HepG2 (cell line): ENCODE data around the gene PRSS33. TPM values are rescaled to one million over a fixed set of nuclear protein-coding genes. Genes with fewer than 3 reads are reported as not detected.

Source experiments
- ATAC-seq: fragments of 200-7000 bp; cut with Tn5 transposase; 3 replicates; pipeline ENCODE4 v1.9.1; 2020; ENCODE audit warnings: mild to moderate bottlenecking, moderate library complexity
- BruUV-seq: library from RNA; stranded (reverse); fragments of 400-500 nt; replicated peaks from 2 replicates; lab custom pipeline; 2021; lab: Mats Ljungman, UMichigan
- CTCF ChIA-PET: fragments of 300-600 bp; formaldehyde crosslinking; extraction: SDS; loops from one replicate; lab custom pipeline; 2021; ENCODE audit warnings: low total read pairs, inconsistent platforms, low intra/inter-chr PET ratio; lab: Yijun Ruan, JAX
- POLR2A ChIA-PET: fragments of 350-600 bp; sonication (Branson Sonifier 250); formaldehyde crosslinking; loops from one replicate; lab custom pipeline; 2020; ENCODE audit warnings: antibody characterized with exemption, inconsistent platforms; lab: Yijun Ruan, JAX
- DNase-seq: peaks from one replicate; pipeline ENCODE4 v3.0.0-alpha.2; 2015; ENCODE audit warnings: low spot score
- FAIRE-seq: peaks from 3 replicates; lab custom pipeline; 2011; peaks lifted over from hg19 to GRCh38; lab: Jason Lieb, UNC
- H2AFZ ChIP-seq: one replicate; pipeline ENCODE4 v1.6.1; 2011; ENCODE audit warnings: low read length, inconsistent platforms
- H3K27ac ChIP-seq: fragments of 300-600 bp; 3 replicates; pipeline ENCODE4 v1.8.0; 2011; ENCODE audit warnings: mixed run types, mild to moderate bottlenecking, mixed read lengths, low read length, inconsistent platforms; ENCODE audit not compliant: insufficient read depth; ENCODE audit errors: extremely low read length
- H3K27me3 ChIP-seq, 2 experiments: fragments of 200-600 bp in 1 of 2; 2 replicates in 1 of 2; 3 replicates in 1 of 2; pipeline versions ENCODE4 v1.6.0 to v1.8.0; 2011; ENCODE audit warnings: low read length in 2 of 2, mild to moderate bottlenecking in 2 of 2, moderate library complexity in 2 of 2, inconsistent platforms in 1 of 2; ENCODE audit not compliant: insufficient read depth in 2 of 2, control insufficient read depth in 1 of 2
- H3K36me3 ChIP-seq, 2 experiments: fragments of 200-600 bp in 1 of 2; replicated peaks in 1 of 2; 2 replicates in 1 of 2; 3 replicates in 1 of 2; pipeline versions ENCODE4 v1.5.1 to v1.8.0; 2011; ENCODE audit warnings: low read length in 2 of 2, inconsistent platforms in 1 of 2; ENCODE audit not compliant: insufficient read depth in 2 of 2, control insufficient read depth in 1 of 2
- H3K4me1 ChIP-seq: 2 replicates; pipeline ENCODE4 v1.5.1; 2012; ENCODE audit warnings: low read length, inconsistent platforms; ENCODE audit not compliant: insufficient read depth
- H3K4me2 ChIP-seq: 2 replicates; pipeline ENCODE4 v1.6.0; 2011; ENCODE audit warnings: low read depth, low read length, inconsistent platforms
- H3K4me3 ChIP-seq, 3 experiments: fragments of 200-600 bp in 1 of 3; sonication (generic), shearing (Covaris generic) in 1 of 3; replicated peaks in 1 of 3; 2 replicates each; pipeline ENCODE4 v1.5.1; 2011 to 2016; ENCODE audit warnings: low read length in 3 of 3, inconsistent platforms in 2 of 3, low read depth in 2 of 3, mild to moderate bottlenecking in 2 of 3, control low read depth in 1 of 3, mixed read lengths in 1 of 3; ENCODE audit not compliant: insufficient read depth in 1 of 3
- H3K79me2 ChIP-seq: one replicate; pipeline ENCODE4 v1.6.1; 2011; ENCODE audit warnings: low read length, inconsistent platforms; ENCODE audit not compliant: insufficient read depth
- H3K9ac ChIP-seq: 2 replicates; pipeline ENCODE4 v1.6.0; 2011; ENCODE audit warnings: mild to moderate bottlenecking, low read depth, low read length, inconsistent platforms; ENCODE audit not compliant: insufficient read depth
- H3K9me3 ChIP-seq: 2 replicates; pipeline ENCODE4 v1.5.1; 2012; ENCODE audit warnings: mild to moderate bottlenecking, low read length
- H4K20me1 ChIP-seq: 2 replicates; pipeline ENCODE4 v1.6.0; 2011; ENCODE audit warnings: inconsistent platforms, mild to moderate bottlenecking, low read length, moderate library complexity; ENCODE audit not compliant: insufficient read depth
- CAMTA2 ChIP-seq: sonication (generic); formaldehyde crosslinking; IDR thresholded peaks from 2 replicates; pipeline ENCODE4 v1.4.0; 2020; ENCODE audit warnings: mild to moderate bottlenecking, missing genetic modification reagents, borderline replicate concordance
- HOXA3 ChIP-seq: sonication (generic); formaldehyde crosslinking; IDR thresholded peaks from 2 replicates; pipeline ENCODE4 v1.5.0; 2020; ENCODE audit warnings: missing genetic modification reagents
- JUNB ChIP-seq: sonication (generic); formaldehyde crosslinking; IDR thresholded peaks from 2 replicates; pipeline ENCODE4 v1.8.0; 2022; ENCODE audit warnings: missing genetic modification reagents, mild to moderate bottlenecking, borderline replicate concordance
- MAX ChIP-seq: IDR thresholded peaks from 2 replicates; pipeline ENCODE4 v1.6.1; 2012; ENCODE audit warnings: inconsistent platforms
- NFKBIZ ChIP-seq: IDR thresholded peaks from 2 replicates; pipeline ENCODE4 v1.6.1; 2018; ENCODE audit warnings: missing genetic modification reagents, missing compliant biosample characterization
- RBFOX2 ChIP-seq: fragments of 200-400 bp; formaldehyde crosslinking; IDR thresholded peaks from 2 replicates; pipeline ENCODE4 v1.6.1; 2017; ENCODE audit warnings: low read depth, mild to moderate bottlenecking, low read length
- RBM22 ChIP-seq: fragments of 200-400 bp; formaldehyde crosslinking; optimal IDR thresholded peaks from 2 replicates; pipeline ENCODE3; 2017; ENCODE audit warnings: mild to moderate bottlenecking, low read length, moderate library complexity
- RNF219 ChIP-seq: sonication (generic); formaldehyde crosslinking; IDR thresholded peaks from 2 replicates; pipeline ENCODE4 v1.5.0; 2020; ENCODE audit warnings: mild to moderate bottlenecking, missing genetic modification reagents
- SALL2 ChIP-seq: sonication (generic); formaldehyde crosslinking; IDR thresholded peaks from 2 replicates; pipeline ENCODE4 v1.8.1; 2023; ENCODE audit warnings: mild to moderate bottlenecking, missing genetic modification reagents, inconsistent platforms
- ZNF121 ChIP-seq: sonication (generic); formaldehyde crosslinking; IDR thresholded peaks from 2 replicates; pipeline ENCODE4 v1.5.0; 2020; ENCODE audit warnings: mild to moderate bottlenecking, missing genetic modification reagents
- ZNF232 ChIP-seq: sonication (generic); formaldehyde crosslinking; IDR thresholded peaks from 2 replicates; pipeline ENCODE4 v1.4.0; 2020; ENCODE audit warnings: missing genetic modification reagents, borderline replicate concordance
- ZNF276 ChIP-seq: sonication (generic); formaldehyde crosslinking; IDR thresholded peaks from 2 replicates; pipeline ENCODE4 v1.4.0; 2020; ENCODE audit warnings: mild to moderate bottlenecking, low read depth, missing genetic modification reagents
- ZNF800 ChIP-seq: sonication (generic); formaldehyde crosslinking; IDR thresholded peaks from 2 replicates; pipeline ENCODE4 v1.4.0; 2020; ENCODE audit warnings: missing genetic modification reagents
- ZSCAN31 ChIP-seq: sonication (generic); formaldehyde crosslinking; IDR thresholded peaks from 2 replicates; pipeline ENCODE4 v1.5.0; 2020; ENCODE audit warnings: low read depth, mild to moderate bottlenecking, missing genetic modification reagents
- WGBS: methylation state at CpG from one replicate; pipeline ENCODE4 v1.1.6; 2017; ENCODE audit warnings: low lambda C conversion rate; 5-methylcytosine and 5-hydroxymethylcytosine counted together
- in situ Hi-C: cut with HindIII; loops from 2 replicates; pipeline ENCODE4 v1.10.0; 2017; ENCODE audit warnings: low pct_unique_long_range_greater_than_20kb; ENCODE audit not compliant: extremely low pct_ligation_motif_present
- intact Hi-C: fragments of 100-400 bp; cut with micrococcal nuclease; formaldehyde crosslinking; loops from one replicate; pipeline ENCODE4 v1.10.0; 2022; ENCODE audit not compliant: unreplicated experiment
- polyA plus RNA-seq, 8 experiments: library from polyadenylated mRNA; depleted of rRNA in 3 of 8; stranded (reverse) in 7 of 8; unstranded in 1 of 8; fragments of >200 nt; fragmentation: Illumina TruSeq in 4 of 8; extraction: Trizol in 4 of 8; gene quantifications; 2 replicates each; pipeline versions ENCODE4 v1.2.1 to v1.2.3, GENCODE V29; 2011 to 2016; ENCODE audit warnings: low read depth in 4 of 8, missing spikeins in 1 of 8, mixed read lengths in 1 of 8; ENCODE audit not compliant: insufficient read depth in 1 of 8
- total RNA-seq, 5 experiments: library from RNA; depleted of rRNA; stranded (reverse); fragments of >200 nt; fragmentation: Illumina TruSeq; extraction: Trizol; gene quantifications; 2 replicates each; pipeline ENCODE4 v1.2.3, GENCODE V29; 2016; ENCODE audit warnings: low read depth in 1 of 5

The PRSS33 gene
- total and polyA plus RNA-seq, 2 of the 13 experiments (the other 11 are each of a cell fraction or from before 2014, with no cell fraction given): not detected

- Histone ChIP-seq H2AFZ (no peak overlapping the region), H3K9ac (peak overlapping the region; percentile 100), H3K9me3 (no peaks in the 10 kb centered on the region)
- no peak for ATAC-seq
- in situ Hi-C loops: no loop called here
- ChIA-PET CTCF (no interaction called here), POLR2A (interaction anchor here (1.4 to 5.1 kb wide), 5 partner anchors 8 to 130 kb away, joined by 4 to 74 read pairs (median 15); partner anchors contain the start of genes ELOB and FLYWCH2)
- TF ChIP-seq CAMTA2: no peak
- no peak for TF ChIP-seq ZSCAN31 (CRISPR knock-in tag)
- no peak for TF ChIP-seq RBM22
- TF ChIP-seq ZNF276: no peak
- TF ChIP-seq RBFOX2: no peak
- no peak for TF ChIP-seq MAX
- no peak for TF ChIP-seq ZNF232 (CRISPR knock-in tag)
- no peak for TF ChIP-seq JUNB
- TF ChIP-seq NFKBIZ (CRISPR knock-in tag): no peak
- TF ChIP-seq RNF219 (CRISPR knock-in tag): no peak
- TF ChIP-seq SALL2 (CRISPR knock-in tag): no peak
- TF ChIP-seq ZNF121: no peak
- no peak for TF ChIP-seq ZNF800 (CRISPR knock-in tag)
- no peak for TF ChIP-seq HOXA3 (CRISPR knock-in tag)
- TF ChIP-seq, all 625 proteins: peak for 0
- Histone ChIP-seq H3K27ac (peak overlapping the region; percentile 100), H3K4me2 (peak overlapping the region; percentile 92), H3K4me3 (peak overlapping the region; percentile 74 to 93 (median 83)), H4K20me1 (peaks cover 49% of the 10 kb centered on the region), H3K36me3 (peaks cover 13 to 29% of the 10 kb centered on the region in 2 experiments), H3K4me1 (peaks cover 40% of the 10 kb centered on the region), H3K27me3 (no peaks in the 10 kb centered on the region; a peak in 1 of 5 replicates), H3K79me2 (peaks cover 71% of the 10 kb centered on the region)
- FAIRE-seq (no peak), DNase-seq (no peak)
- intact Hi-C loops: no loop called here
- 0% methylated on average over 7 of the region's 7 CpGs for WGBS
- BruUV-seq: no TSS peak
Observed at GRCh38 chr16:2753733-2754020, 33.7 kb downstream of the PRSS33 start.
